Neural cell (in vitro differentiated cells): ENCODE measurements around the gene SLC35E4. TPM values are rescaled to one million over a fixed set of nuclear protein-coding genes. Genes with fewer than 3 reads are reported as not detected.
"Not testable (repeated sequence)": the region's sequence is repeated elsewhere in the genome, so short reads cannot be mapped to it uniquely, and the experiment has no call there.

Experiments used
- H2AFZ ChIP-seq: fragments of 200-600, 300-800 bp; sonication (generic), shearing (Covaris generic); 2 replicates; pipeline ENCODE4 v1.6.0; 2014; ENCODE audit warnings: low read depth, mild to moderate bottlenecking, antibody characterized with exemption, low read length, moderate library complexity
- H3F3A ChIP-seq: fragments of 200-600 bp; shearing (Covaris generic); 2 replicates; pipeline ENCODE4 v1.6.1; 2016; ENCODE audit warnings: mild to moderate bottlenecking, moderate library complexity, mixed read lengths, antibody characterized with exemption, low read length; ENCODE audit not compliant: insufficient read depth, poor library complexity, severe bottlenecking
- H3K27ac ChIP-seq: fragments of 200-600, 300-800 bp; sonication (generic), shearing (Covaris generic); 2 replicates; pipeline ENCODE4 v1.5.1; 2014; ENCODE audit warnings: mild to moderate bottlenecking, low read length, moderate library complexity
- H3K27me3 ChIP-seq: fragments of 300-800, 200-600 bp; sonication (generic), shearing (Covaris generic); 2 replicates; pipeline ENCODE4 v1.6.0; 2014; ENCODE audit warnings: mild to moderate bottlenecking, low read depth, low read length, moderate library complexity; ENCODE audit not compliant: insufficient read depth
- H3K36me3 ChIP-seq: fragments of 300-800, 200-600 bp; sonication (generic), shearing (Covaris generic); 2 replicates; pipeline ENCODE4 v1.5.1; 2014; ENCODE audit warnings: mild to moderate bottlenecking, antibody characterized with exemption, low read length, moderate library complexity; ENCODE audit not compliant: insufficient read depth
- H3K4me2 ChIP-seq: fragments of 300-800, 200-600 bp; sonication (generic), shearing (Covaris generic); 2 replicates; pipeline ENCODE4 v1.6.0; 2014; ENCODE audit warnings: mild to moderate bottlenecking, low read length
- H3K4me3 ChIP-seq: fragments of 300-800, 200-600 bp; sonication (generic), shearing (Covaris generic); 2 replicates; pipeline ENCODE4 v1.5.1; 2014; ENCODE audit warnings: mild to moderate bottlenecking, low read length, moderate library complexity
- H3K79me2 ChIP-seq: fragments of 200-600 bp; shearing (Covaris generic); replicated peaks from 2 replicates; pipeline ENCODE4 v1.6.0; 2014; ENCODE audit warnings: mild to moderate bottlenecking, low read length, moderate library complexity; ENCODE audit not compliant: insufficient read depth
- H3K9ac ChIP-seq: fragments of 300-800, 200-600 bp; sonication (generic), shearing (Covaris generic); 2 replicates; pipeline ENCODE4 v1.6.1; 2016; ENCODE audit warnings: mild to moderate bottlenecking, low read length, mixed read lengths
- H3K9me2 ChIP-seq: fragments of 200-600 bp; shearing (Covaris generic); 2 replicates; pipeline ENCODE4 v1.6.1; 2016; ENCODE audit warnings: mild to moderate bottlenecking, low read length, mixed read lengths; ENCODE audit not compliant: insufficient read depth
- H3K9me3 ChIP-seq: fragments of 200-600, 300-800 bp; sonication (generic), shearing (Covaris generic); 2 replicates; pipeline ENCODE4 v1.6.1; 2016; ENCODE audit warnings: mild to moderate bottlenecking, mixed run types, low read length, moderate library complexity, mixed read lengths
- H4K20me1 ChIP-seq: fragments of 200-600 bp; shearing (Covaris generic); 2 replicates; pipeline ENCODE4 v1.6.1; 2016; ENCODE audit warnings: mild to moderate bottlenecking, mixed run types; ENCODE audit not compliant: insufficient read depth
- EP300 ChIP-seq: fragments of 450-650 bp; conservative IDR thresholded peaks from 2 replicates; pipeline ENCODE4 v1.6.1; 2014; ENCODE audit warnings: antibody characterized with exemption, mild to moderate bottlenecking, moderate library complexity; ENCODE audit not compliant: poor library complexity, severe bottlenecking
- EZH2 ChIP-seq: fragments of 200-600, 300-800 bp; shearing (Covaris generic), sonication (generic); IDR thresholded peaks from 2 replicates; pipeline ENCODE4 v1.6.1; 2014; ENCODE audit warnings: antibody characterized with exemption, low read length, borderline replicate concordance, mild to moderate bottlenecking; ENCODE audit not compliant: insufficient read depth, poor library complexity, severe bottlenecking
- MXI1 ChIP-seq: fragments of 450-650 bp; conservative IDR thresholded peaks from 2 replicates; pipeline ENCODE4 v1.6.1; 2014; ENCODE audit warnings: antibody characterized with exemption, mild to moderate bottlenecking; ENCODE audit not compliant: poor library complexity, severe bottlenecking
- POLR2AphosphoS5 ChIP-seq: IDR thresholded peaks from 2 replicates; pipeline ENCODE4 v1.6.1; 2012
- RAD21 ChIP-seq: fragments of 450-650 bp; conservative IDR thresholded peaks from 2 replicates; pipeline ENCODE4 v1.6.1; 2014; ENCODE audit warnings: antibody characterized with exemption, mild to moderate bottlenecking, moderate library complexity
- SMC3 ChIP-seq: fragments of 450-650 bp; conservative IDR thresholded peaks from 2 replicates; pipeline ENCODE4 v1.6.1; 2014; ENCODE audit warnings: antibody characterized with exemption, mild to moderate bottlenecking, moderate library complexity; ENCODE audit not compliant: poor library complexity
- TAF1 ChIP-seq: IDR thresholded peaks from 2 replicates; pipeline ENCODE4 v1.6.1; 2012; ENCODE audit warnings: low read depth
- polyA plus RNA-seq: library from polyadenylated mRNA; depleted of rRNA; stranded (reverse); fragments of >200 nt; gene quantifications from 2 replicates; pipeline ENCODE4 v1.2.3, GENCODE V29; 2014
- TF ChIP-seq, protein P1 (sequence below): fragments of 450-650 bp; IDR thresholded peaks from 2 replicates; pipeline ENCODE4 v1.5.1; 2014; ENCODE audit warnings: antibody characterized with exemption, mild to moderate bottlenecking, moderate library complexity; ENCODE audit not compliant: poor library complexity, severe bottlenecking
- TF ChIP-seq, protein P2 (sequence below): IDR thresholded peaks from 2 replicates; pipeline ENCODE4 v1.6.1; 2012; ENCODE audit warnings: borderline replicate concordance

The SLC35E4 gene
- polyA plus RNA-seq, 1 donor from 2014 or later, result 5.5 TPM

DNA sequence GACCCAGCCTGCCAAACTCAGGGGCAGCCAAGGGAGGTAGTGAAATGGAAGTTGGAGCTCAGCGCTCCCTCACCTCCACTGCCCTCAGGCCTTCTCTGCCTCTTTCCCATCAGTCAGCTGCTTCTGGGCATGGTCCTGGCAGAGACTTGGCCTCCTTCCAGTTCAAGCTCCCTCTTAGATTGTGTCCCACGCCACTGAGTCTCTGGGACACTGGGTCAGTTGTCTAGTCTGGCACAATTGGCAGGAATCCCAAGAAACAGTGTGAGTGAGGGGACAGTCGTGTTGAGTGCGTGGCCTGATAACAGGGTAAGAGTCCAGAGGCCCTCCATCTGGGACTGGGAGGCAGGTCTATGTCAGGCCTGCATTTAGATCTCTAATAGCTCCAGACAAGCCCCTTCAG lies 7.1 kb upstream of the SLC35E4 start:
- Histone ChIP-seq H3K9me2 (no peaks in the 10 kb centered on the region), H3K4me2 (no peak overlapping the region), H3K4me3 (no peak overlapping the region), H2AFZ (no peak overlapping the region), H3K79me2 (no peaks in the 10 kb centered on the region), H3K36me3 (no peaks in the 10 kb centered on the region), H3F3A (no peaks in the 10 kb centered on the region), H3K9me3 (no peaks in the 10 kb centered on the region), H4K20me1 (no peaks in the 10 kb centered on the region), H3K9ac (no peak overlapping the region), H3K27me3 (no peaks in the 10 kb centered on the region), H3K27ac (no peak overlapping the region)
- TF ChIP-seq EP300 (no peak), MXI1 (no peak), POLR2AphosphoS5 (no peak), SMC3 (no peak), TAF1 (no peak)

DNA sequence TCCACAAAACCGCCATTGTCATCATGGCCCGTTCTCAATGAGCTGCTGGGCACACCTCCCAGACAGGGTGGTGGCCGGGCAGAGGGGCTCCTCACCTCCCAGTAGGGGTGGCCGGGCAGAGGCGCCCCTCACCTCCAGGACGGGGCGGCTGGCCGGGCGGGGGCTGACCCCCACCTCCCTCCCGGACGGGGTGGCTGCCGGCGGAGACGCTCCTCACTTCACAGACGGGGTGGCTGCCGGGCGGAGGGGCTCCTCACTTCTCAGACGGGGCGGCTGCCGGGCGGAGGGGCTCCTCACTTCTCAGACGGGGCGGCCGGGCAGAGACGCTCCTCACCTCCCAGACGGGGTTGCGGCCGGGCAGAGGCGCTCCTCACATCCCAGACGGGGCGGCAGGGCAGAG lies 4.1 kb upstream of the SLC35E4 start:
- H3K4me3 ChIP-seq, H3K9ac ChIP-seq, H3K79me2 ChIP-seq, H3K27me3 ChIP-seq, H3F3A ChIP-seq, H3K4me2 ChIP-seq, H3K36me3 ChIP-seq, H2AFZ ChIP-seq, H4K20me1 ChIP-seq, H3K9me2 ChIP-seq, H3K9me3 ChIP-seq, H3K27ac ChIP-seq: not testable (repeated sequence)

DNA sequence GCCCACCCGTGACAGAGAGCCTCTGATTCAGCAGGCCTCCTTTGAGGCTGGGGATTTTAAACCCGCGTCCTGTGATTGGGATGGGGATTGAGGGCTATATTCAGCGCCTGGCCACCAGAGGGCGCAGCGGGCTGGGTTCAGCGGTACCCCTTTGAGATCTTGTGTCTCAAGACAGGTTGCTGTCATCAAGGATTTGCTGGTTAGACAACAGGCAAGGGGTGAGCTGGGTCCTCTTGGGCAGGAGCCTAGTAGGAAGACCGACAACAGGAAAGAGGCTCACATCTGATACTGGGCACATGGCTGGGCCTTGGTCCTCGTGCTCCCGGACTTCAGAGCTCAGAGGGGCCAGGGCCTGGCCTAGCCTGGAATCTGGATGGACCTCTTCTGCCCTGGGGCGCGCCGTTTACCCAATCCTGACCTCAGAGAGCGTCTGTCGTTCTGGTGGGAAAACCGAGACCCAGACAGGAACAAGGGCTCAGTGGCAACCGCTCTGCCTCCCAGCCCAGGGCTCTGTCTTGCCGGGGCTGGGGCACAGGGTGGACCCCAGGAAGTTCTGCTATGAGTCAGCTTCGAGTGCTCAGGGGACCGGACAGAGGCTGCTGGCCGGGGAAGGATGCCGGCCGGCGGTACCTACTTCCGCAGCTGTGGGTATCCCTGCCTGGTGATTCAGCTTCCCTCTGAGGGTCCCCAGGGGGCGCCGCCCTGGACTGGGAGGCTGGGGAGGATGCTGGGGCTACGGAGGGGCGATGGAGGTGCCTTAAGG lies 929 bp upstream of the SLC35E4 start:
- no peaks in the 10 kb centered on the region for H4K20me1 ChIP-seq
- no peaks in the 10 kb centered on the region for H3K9me3 ChIP-seq
- no peak overlapping the region for H3K4me2 ChIP-seq
- peak overlapping the region; percentile 73 for H3K4me3 ChIP-seq
- H3K9ac ChIP-seq, result peak overlapping the region; percentile 63
- H3K27ac ChIP-seq, result no peak overlapping the region
- no peak overlapping the region for H2AFZ ChIP-seq
- H3F3A ChIP-seq, result no peaks in the 10 kb centered on the region
- H3K27me3 ChIP-seq, result no peaks in the 10 kb centered on the region
- no peaks in the 10 kb centered on the region for H3K79me2 ChIP-seq
- peak; percentile 89 for TF ChIP-seq RAD21
- peak; percentile 93 for TF ChIP-seq SMC3
- TF ChIP-seq, protein P1, sequence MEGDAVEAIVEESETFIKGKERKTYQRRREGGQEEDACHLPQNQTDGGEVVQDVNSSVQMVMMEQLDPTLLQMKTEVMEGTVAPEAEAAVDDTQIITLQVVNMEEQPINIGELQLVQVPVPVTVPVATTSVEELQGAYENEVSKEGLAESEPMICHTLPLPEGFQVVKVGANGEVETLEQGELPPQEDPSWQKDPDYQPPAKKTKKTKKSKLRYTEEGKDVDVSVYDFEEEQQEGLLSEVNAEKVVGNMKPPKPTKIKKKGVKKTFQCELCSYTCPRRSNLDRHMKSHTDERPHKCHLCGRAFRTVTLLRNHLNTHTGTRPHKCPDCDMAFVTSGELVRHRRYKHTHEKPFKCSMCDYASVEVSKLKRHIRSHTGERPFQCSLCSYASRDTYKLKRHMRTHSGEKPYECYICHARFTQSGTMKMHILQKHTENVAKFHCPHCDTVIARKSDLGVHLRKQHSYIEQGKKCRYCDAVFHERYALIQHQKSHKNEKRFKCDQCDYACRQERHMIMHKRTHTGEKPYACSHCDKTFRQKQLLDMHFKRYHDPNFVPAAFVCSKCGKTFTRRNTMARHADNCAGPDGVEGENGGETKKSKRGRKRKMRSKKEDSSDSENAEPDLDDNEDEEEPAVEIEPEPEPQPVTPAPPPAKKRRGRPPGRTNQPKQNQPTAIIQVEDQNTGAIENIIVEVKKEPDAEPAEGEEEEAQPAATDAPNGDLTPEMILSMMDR, result peak; percentile 93
- TF ChIP-seq POLR2AphosphoS5, result no peak
- TF ChIP-seq MXI1, result peak; percentile 21
- TF ChIP-seq, protein P2, sequence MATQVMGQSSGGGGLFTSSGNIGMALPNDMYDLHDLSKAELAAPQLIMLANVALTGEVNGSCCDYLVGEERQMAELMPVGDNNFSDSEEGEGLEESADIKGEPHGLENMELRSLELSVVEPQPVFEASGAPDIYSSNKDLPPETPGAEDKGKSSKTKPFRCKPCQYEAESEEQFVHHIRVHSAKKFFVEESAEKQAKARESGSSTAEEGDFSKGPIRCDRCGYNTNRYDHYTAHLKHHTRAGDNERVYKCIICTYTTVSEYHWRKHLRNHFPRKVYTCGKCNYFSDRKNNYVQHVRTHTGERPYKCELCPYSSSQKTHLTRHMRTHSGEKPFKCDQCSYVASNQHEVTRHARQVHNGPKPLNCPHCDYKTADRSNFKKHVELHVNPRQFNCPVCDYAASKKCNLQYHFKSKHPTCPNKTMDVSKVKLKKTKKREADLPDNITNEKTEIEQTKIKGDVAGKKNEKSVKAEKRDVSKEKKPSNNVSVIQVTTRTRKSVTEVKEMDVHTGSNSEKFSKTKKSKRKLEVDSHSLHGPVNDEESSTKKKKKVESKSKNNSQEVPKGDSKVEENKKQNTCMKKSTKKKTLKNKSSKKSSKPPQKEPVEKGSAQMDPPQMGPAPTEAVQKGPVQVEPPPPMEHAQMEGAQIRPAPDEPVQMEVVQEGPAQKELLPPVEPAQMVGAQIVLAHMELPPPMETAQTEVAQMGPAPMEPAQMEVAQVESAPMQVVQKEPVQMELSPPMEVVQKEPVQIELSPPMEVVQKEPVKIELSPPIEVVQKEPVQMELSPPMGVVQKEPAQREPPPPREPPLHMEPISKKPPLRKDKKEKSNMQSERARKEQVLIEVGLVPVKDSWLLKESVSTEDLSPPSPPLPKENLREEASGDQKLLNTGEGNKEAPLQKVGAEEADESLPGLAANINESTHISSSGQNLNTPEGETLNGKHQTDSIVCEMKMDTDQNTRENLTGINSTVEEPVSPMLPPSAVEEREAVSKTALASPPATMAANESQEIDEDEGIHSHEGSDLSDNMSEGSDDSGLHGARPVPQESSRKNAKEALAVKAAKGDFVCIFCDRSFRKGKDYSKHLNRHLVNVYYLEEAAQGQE, result no peak
- no peak for TF ChIP-seq EZH2
- no peak for TF ChIP-seq EP300
- H3K36me3 ChIP-seq, result no peaks in the 10 kb centered on the region
- H3K9me2 ChIP-seq, result no peaks in the 10 kb centered on the region
